Neural progenitor cell (in vitro differentiated cells): Measurements from ENCODE around the gene TMEM140. TPM values are rescaled to one million over a fixed set of nuclear protein-coding genes. Genes with fewer than 3 reads are reported as not detected.

Experiments used
- DNase-seq: peaks from one replicate; pipeline ENCODE4 v3.0.0-alpha.2; 2016; ENCODE audit warnings: low spot score
- H2AFZ ChIP-seq: fragments of 200-600 bp; sonication (generic); replicated peaks from 2 replicates; pipeline ENCODE4 v1.6.1; 2016; ENCODE audit warnings: antibody characterized with exemption
- H3F3A ChIP-seq: fragments of 200-600 bp; sonication (generic); 2 replicates; pipeline ENCODE4 v1.6.1; 2016; ENCODE audit warnings: antibody characterized with exemption, low read depth
- H3K27ac ChIP-seq: fragments of 200-600 bp; sonication (generic); 2 replicates; pipeline ENCODE4 v1.5.1; 2016; ENCODE audit warnings: mild to moderate bottlenecking
- H3K27me3 ChIP-seq: fragments of 200-600 bp; sonication (generic); 2 replicates; pipeline ENCODE4 v1.6.1; 2016; ENCODE audit warnings: mild to moderate bottlenecking, moderate library complexity
- H3K36me3 ChIP-seq: fragments of 200-600 bp; sonication (generic); 2 replicates; pipeline ENCODE4 v1.5.1; 2016
- H3K4me1 ChIP-seq: fragments of 200-600 bp; sonication (generic); 2 replicates; pipeline ENCODE4 v1.6.1; 2016; ENCODE audit warnings: mixed run types
- H3K4me2 ChIP-seq: fragments of 200-600 bp; sonication (generic); 2 replicates; pipeline ENCODE4 v1.6.1; 2016
- H3K4me3 ChIP-seq: fragments of 200-600 bp; sonication (generic); 2 replicates; pipeline ENCODE4 v1.5.1; 2016
- H3K79me2 ChIP-seq: fragments of 200-600 bp; sonication (generic); 2 replicates; pipeline ENCODE4 v1.6.1; 2016; ENCODE audit warnings: low read depth
- H3K9ac ChIP-seq: fragments of 200-600 bp; sonication (generic); 2 replicates; pipeline ENCODE4 v1.6.1; 2016
- H3K9me3 ChIP-seq: fragments of 200-600 bp; sonication (generic); 2 replicates; pipeline ENCODE4 v1.5.1; 2016; ENCODE audit warnings: low read depth
- H4K20me1 ChIP-seq: fragments of 200-600 bp; sonication (generic); 2 replicates; pipeline ENCODE4 v1.6.1; 2016; ENCODE audit warnings: low read depth
- H3K27ac Mint-ChIP-seq: 3 replicates; pipeline ENCODE4 v1.8.0; 2021; ENCODE audit warnings: mixed read lengths
- H3K27me3 Mint-ChIP-seq: 2 replicates; pipeline ENCODE4 v1.8.0; 2022; ENCODE audit warnings: low read depth, mild to moderate bottlenecking, inconsistent platforms, moderate library complexity, mixed read lengths; ENCODE audit not compliant: insufficient read depth
- H3K36me3 Mint-ChIP-seq: 3 replicates; pipeline ENCODE4 v1.8.0; 2021; ENCODE audit warnings: mixed read lengths
- H3K4me1 Mint-ChIP-seq: 3 replicates; pipeline ENCODE4 v1.8.0; 2021; ENCODE audit warnings: mixed read lengths
- H3K4me3 Mint-ChIP-seq: 3 replicates; pipeline ENCODE4 v1.8.0; 2021; ENCODE audit warnings: mild to moderate bottlenecking, moderate library complexity, mixed read lengths
- H3K9me3 Mint-ChIP-seq: 3 replicates; pipeline ENCODE4 v1.8.0; 2020; ENCODE audit warnings: mixed read lengths
- CTCF ChIP-seq: fragments of 200-600 bp; sonication (generic); IDR thresholded peaks from 2 replicates; pipeline ENCODE4 v1.5.1; 2017; ENCODE audit warnings: antibody characterized with exemption, mild to moderate bottlenecking
- EZH2 ChIP-seq: fragments of 200-600 bp; sonication (generic); IDR thresholded peaks from 2 replicates; pipeline ENCODE4 v1.6.1; 2017; ENCODE audit warnings: antibody characterized with exemption, mild to moderate bottlenecking, moderate library complexity
- EZH2phosphoT487 ChIP-seq: fragments of 200-600 bp; sonication (generic); IDR thresholded peaks from 2 replicates; pipeline ENCODE4 v1.6.1; 2017; ENCODE audit warnings: antibody characterized with exemption
- total RNA-seq: library from RNA; depleted of rRNA; stranded (reverse); fragments of >200 nt; gene quantifications from 2 replicates; pipeline ENCODE4 v1.2.3, GENCODE V29; 2015; ENCODE audit warnings: low replicate concordance

Gene TMEM140
- total RNA-seq, 1 donor from 2014 or later: not detected

GRCh38 chr7:135204341-135204749 is 56.5 kb downstream of the TMEM140 start:
- H3K79me2 ChIP-seq: no peaks in the 10 kb centered on the region

GRCh38 chr7:135204876-135205275 is 57.0 kb downstream of the TMEM140 start:
- Mint-ChIP-seq H3K27ac (no peak overlapping the region), H3K36me3 (peaks cover 5% of the 10 kb centered on the region), H3K9me3 (no peaks in the 10 kb centered on the region), H3K4me1 (peaks cover 8% of the 10 kb centered on the region), H3K4me3 (no peak overlapping the region), H3K27me3 (peaks cover under 1% of the 10 kb centered on the region)
- TF ChIP-seq CTCF: no peak
- no peak for TF ChIP-seq EZH2phosphoT487
- no peak for TF ChIP-seq EZH2
- Histone ChIP-seq H3K4me3 (no peak overlapping the region), H3K27ac (no peak overlapping the region), H3K4me2 (no peak overlapping the region), H3K79me2 (no peaks in the 10 kb centered on the region), H3K4me1 (no peaks in the 10 kb centered on the region), H3K9me3 (no peaks in the 10 kb centered on the region), H3K9ac (no peak overlapping the region), H2AFZ (no peak overlapping the region), H4K20me1 (no peaks in the 10 kb centered on the region), H3F3A (no peaks in the 10 kb centered on the region), H3K27me3 (peaks cover 2% of the 10 kb centered on the region), H3K36me3 (no peaks in the 10 kb centered on the region)
- DNase-seq: no peak

More at GRCh38 chr7:135204341-135204749, 56.5 kb downstream of the TMEM140 start:
- H2AFZ ChIP-seq: no peak overlapping the region
- H3K4me1 Mint-ChIP-seq: peaks cover 8% of the 10 kb centered on the region
- TF ChIP-seq EZH2: no peak
- TF ChIP-seq EZH2phosphoT487: no peak
- no peak for TF ChIP-seq CTCF
- no peaks in the 10 kb centered on the region for H3K9me3 ChIP-seq
- H3K36me3 Mint-ChIP-seq: peaks cover 5% of the 10 kb centered on the region
- no peak for DNase-seq
- H3K4me1 ChIP-seq: no peaks in the 10 kb centered on the region
- H4K20me1 ChIP-seq: no peaks in the 10 kb centered on the region
- no peaks in the 10 kb centered on the region for H3F3A ChIP-seq
- no peak overlapping the region for H3K4me2 ChIP-seq
- H3K27me3 Mint-ChIP-seq: no peaks in the 10 kb centered on the region
- H3K4me3 Mint-ChIP-seq: no peak overlapping the region
- H3K27ac ChIP-seq: no peak overlapping the region
- no peak overlapping the region for H3K27ac Mint-ChIP-seq
- no peak overlapping the region for H3K9ac ChIP-seq
- H3K9me3 Mint-ChIP-seq: no peaks in the 10 kb centered on the region
- no peak overlapping the region for H3K4me3 ChIP-seq
- H3K36me3 ChIP-seq: no peaks in the 10 kb centered on the region
- H3K27me3 ChIP-seq: no peaks in the 10 kb centered on the region

GRCh38 chr7:135205850-135206249 is 58.0 kb downstream of the TMEM140 start:
- H3K4me3 ChIP-seq: no peak overlapping the region
- no peaks in the 10 kb centered on the region for H3K9me3 Mint-ChIP-seq
- peaks cover 4% of the 10 kb centered on the region for H3K27me3 Mint-ChIP-seq
- H2AFZ ChIP-seq: no peak overlapping the region
- H3K79me2 ChIP-seq: no peaks in the 10 kb centered on the region
- H3K27me3 ChIP-seq: peaks cover 11% of the 10 kb centered on the region
- no peak overlapping the region for H3K27ac ChIP-seq
- no peaks in the 10 kb centered on the region for H3K4me1 ChIP-seq
- no peak overlapping the region for H3K9ac ChIP-seq
- H3K4me2 ChIP-seq: no peak overlapping the region
- TF ChIP-seq EZH2phosphoT487 (no peak), CTCF (no peak), EZH2 (no peak)
- H3K27ac Mint-ChIP-seq: no peak overlapping the region
- H3K4me1 Mint-ChIP-seq: peaks cover 8% of the 10 kb centered on the region
- H3K36me3 ChIP-seq: no peaks in the 10 kb centered on the region
- peaks cover 5% of the 10 kb centered on the region for H3K36me3 Mint-ChIP-seq
- no peak overlapping the region for H3K4me3 Mint-ChIP-seq
- H3F3A ChIP-seq: no peaks in the 10 kb centered on the region
- no peaks in the 10 kb centered on the region for H3K9me3 ChIP-seq
- no peaks in the 10 kb centered on the region for H4K20me1 ChIP-seq
- no peak for DNase-seq
